ENCODE results near the gene EME2.

GRCh38 chr16:1727651-1728624 lies 44.7 kb upstream of the EME2 start:
- TF ChIP-seq, protein P1, sequence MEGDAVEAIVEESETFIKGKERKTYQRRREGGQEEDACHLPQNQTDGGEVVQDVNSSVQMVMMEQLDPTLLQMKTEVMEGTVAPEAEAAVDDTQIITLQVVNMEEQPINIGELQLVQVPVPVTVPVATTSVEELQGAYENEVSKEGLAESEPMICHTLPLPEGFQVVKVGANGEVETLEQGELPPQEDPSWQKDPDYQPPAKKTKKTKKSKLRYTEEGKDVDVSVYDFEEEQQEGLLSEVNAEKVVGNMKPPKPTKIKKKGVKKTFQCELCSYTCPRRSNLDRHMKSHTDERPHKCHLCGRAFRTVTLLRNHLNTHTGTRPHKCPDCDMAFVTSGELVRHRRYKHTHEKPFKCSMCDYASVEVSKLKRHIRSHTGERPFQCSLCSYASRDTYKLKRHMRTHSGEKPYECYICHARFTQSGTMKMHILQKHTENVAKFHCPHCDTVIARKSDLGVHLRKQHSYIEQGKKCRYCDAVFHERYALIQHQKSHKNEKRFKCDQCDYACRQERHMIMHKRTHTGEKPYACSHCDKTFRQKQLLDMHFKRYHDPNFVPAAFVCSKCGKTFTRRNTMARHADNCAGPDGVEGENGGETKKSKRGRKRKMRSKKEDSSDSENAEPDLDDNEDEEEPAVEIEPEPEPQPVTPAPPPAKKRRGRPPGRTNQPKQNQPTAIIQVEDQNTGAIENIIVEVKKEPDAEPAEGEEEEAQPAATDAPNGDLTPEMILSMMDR (IDR thresholded peaks at IDR 0.05 in 2 of 3, conservative IDR thresholded peaks at IDR 0.05 in 1 of 3; ENCODE audit: borderline replicate concordance in 1 of 3, insufficient read depth in 1 of 3, low read depth in 2 of 3, low read length in 2 of 3) = no peak
- no peak for TF ChIP-seq POLR2A (IDR thresholded peaks at IDR 0.05; ENCODE audit: borderline replicate concordance, extremely low read depth, insufficient read depth, insufficient read length)
